AG09319 (cell line): ENCODE measurements around the gene DNAL1.
"Not testable (repeated sequence)": the region's sequence is repeated elsewhere in the genome, so short reads cannot be mapped to it uniquely, and the experiment has no call there.

Experiments used
- DNase-seq: peaks from one replicate; pipeline ENCODE4 v3.0.0-alpha.2; 2010; ENCODE audit warnings: low read depth; ENCODE audit errors: extremely low read depth
- CTCF ChIP-seq: IDR thresholded peaks from 2 replicates; pipeline ENCODE4 v1.5.1; 2011; ENCODE audit warnings: low read depth, mild to moderate bottlenecking, inconsistent platforms, low read length, moderate library complexity

Gene DNAL1

GRCh38 chr14:73685328-73685727 lies 40.5 kb downstream of the DNAL1 start:
- no peak for TF ChIP-seq CTCF
- DNase-seq, result no peak

- DNase-seq, result no peak
- TF ChIP-seq CTCF, result no peak
These were observed 42.1 kb downstream of the DNAL1 start for GRCh38 chr14:73686901-73687300.

GRCh38 chr14:73694083-73694482 lies 49.3 kb downstream of the DNAL1 start:
- no peak for TF ChIP-seq CTCF
- DNase-seq, result no peak

- no peak for DNase-seq
- TF ChIP-seq CTCF, result no peak
These were observed 50.3 kb downstream of the DNAL1 start for GRCh38 chr14:73695082-73695481.

- no peak for DNase-seq
- no peak for TF ChIP-seq CTCF
These were observed 51.2 kb downstream of the DNAL1 start for GRCh38 chr14:73695997-73696396.

- DNase-seq, result no peak
- no peak for TF ChIP-seq CTCF
These were observed 51.9 kb downstream of the DNAL1 start for GRCh38 chr14:73696466-73697400.

- DNase-seq, result no peak
- no peak for TF ChIP-seq CTCF
These were observed 55.5 kb downstream of the DNAL1 start for GRCh38 chr14:73700325-73700724.

GRCh38 chr14:73708076-73708475 lies 63.3 kb downstream of the DNAL1 start:
- not testable (repeated sequence) for DNase-seq
